HCEC 1CT (cell line): ENCODE results near the gene SH3RF1.
"Not testable (repeated sequence)": the region's sequence is repeated elsewhere in the genome, so short reads cannot be mapped to it uniquely, and the experiment has no call there.

ENCODE experiments used
- DNase-seq: peaks from one replicate; pipeline ENCODE4 v3.0.0-alpha.2; 2017

Gene SH3RF1

DNA sequence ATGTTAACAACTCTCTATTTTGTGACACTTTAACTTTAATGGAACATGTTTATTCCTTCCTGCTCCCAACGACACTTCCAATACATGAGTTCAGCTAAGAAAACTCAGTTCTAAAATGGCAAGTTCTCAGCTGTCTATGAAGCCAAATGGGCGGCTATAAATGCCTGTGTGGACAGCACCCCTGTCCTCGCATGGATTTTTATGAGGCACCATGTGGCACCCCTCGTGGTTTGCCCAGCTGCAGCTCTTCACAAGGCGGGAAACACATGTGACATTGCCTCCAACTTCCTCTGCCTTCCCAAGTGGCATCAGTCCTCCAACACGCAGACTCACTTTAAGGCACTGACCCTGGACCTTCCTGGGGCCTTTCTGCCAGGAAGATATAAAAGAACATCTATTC is 48.0 kb downstream of the SH3RF1 start:
- DNase-seq, result no peak

GRCh38 chr4:169221662-169222061 is 49.1 kb downstream of the SH3RF1 start:
- DNase-seq, result no peak

DNA sequence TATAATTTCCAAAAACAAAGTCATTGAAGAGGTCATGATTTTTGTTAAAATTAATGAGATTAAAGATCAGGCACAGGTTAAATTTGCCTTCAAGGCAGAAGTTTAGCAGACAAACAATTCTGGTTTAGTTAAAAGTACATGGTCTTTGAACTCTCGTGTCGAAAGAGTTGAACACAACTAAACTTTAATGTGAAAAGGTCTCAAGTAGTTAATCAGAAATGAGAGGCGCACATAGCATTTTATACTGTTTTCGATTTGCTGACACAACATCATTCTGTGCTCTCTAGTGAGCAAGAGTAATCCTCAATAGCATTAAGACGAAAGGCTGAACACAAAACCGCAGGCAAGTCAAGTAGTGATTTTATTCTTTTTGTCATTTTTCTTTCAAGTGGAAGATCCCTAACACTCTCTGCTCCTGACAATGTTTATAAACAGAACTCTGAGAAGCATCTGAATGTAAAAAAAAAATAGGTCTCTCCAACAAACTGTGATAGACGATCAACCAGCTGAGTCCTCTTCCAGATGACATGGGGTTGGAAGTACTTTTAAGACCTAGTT is 49.8 kb downstream of the SH3RF1 start:
- DNase-seq, result no peak

- DNase-seq, result no peak
These were observed 50.3 kb downstream of the SH3RF1 start for GRCh38 chr4:169220447-169220846.

DNA sequence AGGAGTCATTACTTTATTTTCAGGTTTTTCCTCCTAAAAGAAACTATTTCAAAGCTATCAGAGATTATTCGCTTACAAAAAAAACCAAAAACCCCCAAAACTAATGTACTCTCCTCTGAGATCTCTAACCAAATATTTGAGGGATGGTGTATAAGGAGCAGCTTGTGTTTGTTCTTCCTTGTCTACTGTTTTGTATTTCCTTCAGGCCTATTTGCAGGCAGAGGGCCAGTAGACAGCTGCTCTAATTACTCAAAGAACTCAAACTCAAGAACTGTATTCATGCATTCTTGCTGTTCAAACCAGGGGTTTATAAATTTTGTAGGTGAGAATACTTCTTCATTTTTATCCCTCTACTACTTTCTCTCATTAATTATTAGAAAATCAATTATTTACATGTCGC is 51.3 kb downstream of the SH3RF1 start:
- DNase-seq, result no peak

GRCh38 chr4:169215656-169216055 is 55.1 kb downstream of the SH3RF1 start:
- no peak for DNase-seq

DNA sequence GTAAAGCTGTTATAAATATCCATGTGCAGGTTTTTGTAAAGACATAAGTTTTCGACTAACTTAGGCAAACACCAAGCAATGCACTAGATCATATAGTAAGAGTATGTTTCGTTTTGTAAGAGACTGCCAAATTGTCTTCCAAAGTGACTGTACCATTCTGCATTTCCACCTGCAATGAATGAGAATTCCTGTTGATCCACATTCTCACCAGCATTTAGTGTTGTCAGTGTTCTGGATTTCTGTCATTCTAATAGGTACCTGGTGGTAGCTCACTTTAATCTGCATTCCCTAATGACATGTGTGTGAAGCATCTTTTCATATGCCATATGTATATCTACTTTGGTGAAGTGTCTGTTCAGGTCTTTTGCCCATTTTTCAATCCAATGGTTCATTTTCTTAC is 57.8 kb downstream of the SH3RF1 start:
- no peak for DNase-seq

DNA sequence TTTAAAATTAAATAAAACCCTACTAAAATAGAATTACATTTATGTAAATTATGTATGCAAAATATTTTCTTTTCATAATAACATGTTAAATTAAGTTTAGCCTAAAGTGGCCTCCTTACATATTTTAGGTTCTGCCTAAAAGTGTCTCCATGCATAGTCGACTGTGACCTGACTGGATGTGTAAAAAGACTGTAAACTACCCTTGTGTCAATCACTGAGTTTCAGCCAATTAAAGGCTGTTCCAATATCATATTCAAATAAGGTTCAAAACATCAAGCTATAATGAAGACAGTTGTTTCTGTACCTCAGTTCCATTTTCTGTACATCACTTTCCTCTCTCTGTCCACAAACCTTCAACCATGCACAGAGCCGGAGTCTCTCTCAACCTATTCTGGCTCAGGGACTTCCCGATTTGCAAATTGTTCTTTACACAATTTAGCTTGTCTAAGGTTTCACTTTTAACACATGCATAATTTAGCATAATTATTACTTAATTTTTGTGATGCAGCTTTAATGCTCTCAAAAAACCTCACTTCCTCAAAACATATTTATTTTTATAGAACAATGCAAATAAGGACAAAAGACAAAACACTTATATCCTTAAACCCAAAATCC is 60.1 kb downstream of the SH3RF1 start:
- no peak for DNase-seq

DNA sequence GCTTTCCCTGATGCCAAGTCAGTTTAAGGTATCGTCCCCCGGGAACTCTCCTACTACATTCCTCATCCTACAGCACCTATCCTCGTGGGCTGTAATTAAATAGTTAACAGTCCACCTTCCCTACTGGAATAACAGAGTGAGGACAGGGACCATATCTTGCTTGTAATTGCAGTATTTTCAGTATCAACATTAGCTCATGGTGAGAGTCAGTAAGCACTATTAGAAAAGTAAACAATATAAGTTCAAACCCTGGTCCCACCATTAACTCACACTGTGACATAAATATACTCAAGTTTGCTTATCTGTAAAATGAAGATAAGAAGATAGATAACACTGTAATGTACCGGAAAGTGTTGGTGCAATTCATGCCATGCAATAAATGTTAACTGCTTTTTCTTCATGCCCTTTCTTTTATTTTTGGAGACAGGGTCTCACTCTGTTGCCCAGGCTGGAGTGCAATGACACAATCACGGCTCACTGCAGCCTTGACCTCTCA is 61.3 kb downstream of the SH3RF1 start:
- DNase-seq, result no peak

- DNase-seq, result peak; percentile 33
These were observed 62.2 kb downstream of the SH3RF1 start for GRCh38 chr4:169208516-169208915.

DNA sequence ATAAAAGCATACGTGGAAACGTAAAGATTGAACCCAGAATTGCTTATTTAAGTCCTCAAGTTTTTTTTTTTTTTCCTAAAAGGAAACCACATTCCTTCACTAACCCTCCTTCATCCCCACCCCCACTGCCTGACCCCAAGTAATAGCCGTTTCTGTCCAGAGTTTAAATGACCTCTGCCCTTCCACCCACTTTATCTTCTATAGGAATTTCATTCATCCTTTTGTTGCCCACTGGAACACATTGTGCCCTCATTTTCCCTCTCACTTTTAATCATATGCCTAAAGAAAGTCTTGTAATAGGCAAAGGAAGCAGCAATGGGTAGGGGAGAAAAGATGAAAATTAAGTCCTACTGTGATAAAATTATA is 62.7 kb downstream of the SH3RF1 start:
- no peak for DNase-seq

DNA sequence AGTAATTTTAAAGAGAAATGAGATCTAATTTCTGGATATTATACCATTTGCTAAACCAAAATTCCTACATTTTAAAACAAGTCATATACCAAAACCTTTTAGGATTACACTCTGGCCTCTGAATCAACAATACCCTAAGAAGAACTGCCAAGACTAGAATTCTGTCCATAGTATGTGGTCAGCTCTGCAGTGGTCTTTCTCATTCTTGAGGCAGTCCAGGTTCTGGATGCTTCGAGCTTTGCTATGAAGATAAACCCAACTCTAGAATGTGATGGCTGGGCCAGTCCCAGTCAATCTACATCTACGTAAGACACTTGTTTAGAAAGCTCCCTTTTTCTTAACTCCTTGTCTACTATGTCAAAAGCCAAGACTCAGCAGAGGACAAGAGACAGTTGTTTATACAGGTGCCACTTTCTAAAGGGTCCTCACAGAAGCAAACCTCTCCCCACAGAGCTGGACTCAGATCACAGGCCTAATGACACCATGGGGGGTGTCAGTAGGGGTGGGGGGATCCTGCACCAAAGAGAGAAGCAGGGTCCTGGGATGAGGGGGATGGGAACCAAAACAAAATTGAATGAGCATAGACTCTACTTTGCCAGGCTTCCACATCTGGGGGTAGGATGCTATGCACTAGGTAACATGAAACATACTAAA is 63.2 kb downstream of the SH3RF1 start:
- no peak for DNase-seq

- no peak for DNase-seq
These were observed 65.0 kb downstream of the SH3RF1 start for GRCh38 chr4:169205744-169206080.

GRCh38 chr4:169205075-169205743 is 65.5 kb downstream of the SH3RF1 start:
- no peak for DNase-seq

- no peak for DNase-seq
These were observed 66.9 kb downstream of the SH3RF1 start for GRCh38 chr4:169203891-169204290.

DNA sequence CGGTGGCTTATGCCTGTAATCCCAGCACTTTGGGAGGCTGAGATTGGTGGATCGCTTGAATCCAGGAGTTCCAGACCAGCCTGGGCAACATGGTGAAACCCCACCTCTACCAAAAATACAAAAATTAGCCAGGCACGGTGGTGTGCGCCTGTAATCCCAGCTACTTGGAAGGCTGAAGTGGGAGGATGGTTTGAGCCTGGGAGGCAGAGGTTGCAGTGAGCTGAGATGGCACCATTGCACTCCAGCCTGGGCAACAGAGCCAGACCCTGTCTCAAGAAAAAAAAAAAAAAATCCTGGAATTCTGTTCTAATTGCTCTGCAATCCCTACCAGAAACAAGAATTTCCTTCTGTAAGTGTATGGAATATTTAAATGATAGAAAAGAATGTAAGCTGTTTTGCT is 67.5 kb downstream of the SH3RF1 start:
- not testable (repeated sequence) for DNase-seq

DNA sequence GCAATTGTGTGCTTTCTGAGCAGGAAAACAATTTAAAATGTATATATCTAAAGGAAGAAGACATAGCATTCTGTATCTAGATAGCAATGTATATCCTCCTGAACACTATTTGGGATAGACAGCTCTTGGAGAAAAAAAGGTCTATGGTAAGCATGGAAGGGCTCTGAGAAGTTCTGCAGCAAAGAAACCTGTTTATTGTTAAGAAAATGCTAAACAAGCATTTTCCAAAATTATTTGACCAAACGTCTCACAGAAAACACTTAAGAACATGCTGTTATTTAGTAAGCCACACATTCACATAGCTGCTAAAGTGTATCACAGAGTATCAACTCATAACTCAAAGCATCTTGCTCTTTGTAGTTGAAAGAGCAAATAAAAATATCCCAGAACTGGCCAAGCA is 67.9 kb downstream of the SH3RF1 start:
- no peak for DNase-seq

- DNase-seq, result no peak
These were observed 68.5 kb downstream of the SH3RF1 start for GRCh38 chr4:169202145-169202699.

GRCh38 chr4:169201222-169202144 is 69.3 kb downstream of the SH3RF1 start:
- DNase-seq, result no peak

DNA sequence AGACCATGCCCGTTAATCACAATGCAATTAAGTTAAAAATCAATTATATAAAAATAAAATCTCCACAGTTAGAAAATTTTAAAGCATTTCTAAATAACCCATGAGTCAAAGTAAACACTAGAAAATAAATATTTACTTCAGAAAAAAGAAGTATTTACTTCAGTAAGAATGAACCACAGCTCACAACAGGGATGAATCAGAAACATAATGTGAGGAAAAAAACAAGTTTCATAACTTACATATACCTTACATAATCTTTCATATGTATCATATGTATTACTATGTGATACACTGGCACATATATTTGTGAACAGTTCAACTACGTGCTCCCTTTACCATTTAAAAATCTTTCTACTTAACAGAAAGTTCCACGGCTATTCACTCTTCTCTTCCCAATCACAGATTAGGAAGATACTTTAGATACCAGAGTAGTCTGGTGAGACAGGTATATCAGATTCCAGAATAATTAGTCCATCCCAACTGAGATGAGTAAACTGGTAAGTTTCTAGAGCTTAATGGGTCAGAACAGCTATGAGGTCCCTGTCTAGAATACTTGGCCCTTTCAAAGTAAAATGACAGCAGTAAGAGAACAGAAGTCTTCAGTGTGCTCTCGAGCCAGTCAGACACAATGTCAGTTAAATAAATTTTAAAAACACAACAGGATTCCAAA is 70.3 kb downstream of the SH3RF1 start:
- DNase-seq, result no peak

- DNase-seq, result no peak
These were observed 71.6 kb downstream of the SH3RF1 start for GRCh38 chr4:169199184-169199583.

GRCh38 chr4:169198167-169198566 is 72.6 kb downstream of the SH3RF1 start:
- DNase-seq, result no peak
